T follicular helper cell (primary cell): Measurements from ENCODE around the gene ICAM5.

Source experiments
- DNase-seq: peaks from one replicate; pipeline ENCODE4 v3.0.0-alpha.2; 2020; ENCODE audit warnings: low read depth

The ICAM5 gene

DNA sequence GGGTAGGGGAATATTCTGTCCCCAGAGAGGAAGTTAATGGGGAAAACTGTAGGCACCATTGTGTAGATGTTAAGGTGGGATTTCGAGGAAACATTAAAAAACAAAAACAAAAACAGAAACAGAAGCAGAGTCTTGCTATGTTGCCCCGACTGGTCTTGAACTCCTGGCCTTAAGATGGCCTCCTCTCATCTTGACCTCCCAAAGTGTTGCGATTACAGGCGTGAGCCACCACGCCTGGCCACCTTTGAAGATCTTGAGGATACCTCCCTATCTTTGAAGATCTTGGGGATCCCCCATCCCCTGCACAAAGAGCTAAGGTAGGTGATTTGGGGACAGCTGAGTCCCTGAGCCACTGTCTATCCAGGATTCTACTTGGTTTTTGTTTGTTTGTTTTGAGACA, 50.2 kb downstream of the ICAM5 start:
- DNase-seq, result no peak

DNA sequence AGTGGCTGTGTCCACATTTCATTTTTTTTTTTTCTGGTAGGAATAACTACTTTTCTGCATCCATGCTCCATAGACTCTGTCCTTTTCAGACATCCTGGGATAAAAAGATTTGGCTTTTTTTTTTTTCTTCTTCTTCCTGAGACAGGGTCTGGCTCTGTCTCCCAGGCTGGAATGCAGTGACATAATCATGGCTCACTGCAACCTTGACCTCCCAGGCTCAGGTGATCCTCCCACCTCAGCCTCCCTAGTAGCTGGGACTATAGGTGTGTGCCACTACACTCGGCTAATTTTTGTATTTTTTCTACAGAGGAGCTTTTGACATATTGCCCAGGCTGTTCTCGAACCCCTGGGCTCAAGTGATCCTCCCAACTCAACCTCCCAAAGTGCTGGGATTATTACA, 53.7 kb downstream of the ICAM5 start:
- no peak for DNase-seq

GRCh38 chr19:10344780-10345179, 55.0 kb downstream of the ICAM5 start:
- no peak for DNase-seq
